22Rv1 (cell line): ENCODE measurements around the gene CAMK2G.

Source experiments
- H3K27ac ChIP-seq: fragments of 450-650 bp; 2 replicates; pipeline ENCODE4 v1.5.1; 2017
- CTCF ChIP-seq: fragments of 450-650 bp; IDR thresholded peaks from 2 replicates; pipeline ENCODE4 v1.5.1; 2017; ENCODE audit warnings: mild to moderate bottlenecking
- ZFX ChIP-seq: fragments of 450-650 bp; IDR thresholded peaks from 2 replicates; pipeline ENCODE4 v1.6.1; 2017; ENCODE audit warnings: antibody characterized with exemption, borderline replicate concordance

The CAMK2G gene

GRCh38 chr10:73854310-73854709 lies 20.0 kb downstream of the CAMK2G start:
- H3K27ac ChIP-seq = no peak overlapping the region
- no peak for TF ChIP-seq CTCF
- no peak for TF ChIP-seq ZFX

GRCh38 chr10:73853196-73853595 lies 21.2 kb downstream of the CAMK2G start:
- TF ChIP-seq ZFX = no peak
- no peak for TF ChIP-seq CTCF
- no peak overlapping the region for H3K27ac ChIP-seq

- H3K27ac ChIP-seq = no peak overlapping the region
- TF ChIP-seq CTCF = no peak
- TF ChIP-seq ZFX = no peak
Observed at GRCh38 chr10:73850863-73851461, 23.4 kb downstream of the CAMK2G start.

- no peak for TF ChIP-seq ZFX
- no peak for TF ChIP-seq CTCF
- H3K27ac ChIP-seq = no peak overlapping the region
Observed at GRCh38 chr10:73850211-73850610, 24.1 kb downstream of the CAMK2G start.

- TF ChIP-seq ZFX (no peak), CTCF (peak; percentile 97)
- H3K27ac ChIP-seq = no peak overlapping the region
Observed at GRCh38 chr10:73848821-73849489, 25.4 kb downstream of the CAMK2G start.

- TF ChIP-seq CTCF = no peak
- no peak for TF ChIP-seq ZFX
- no peak overlapping the region for H3K27ac ChIP-seq
Observed at GRCh38 chr10:73847031-73847430, 27.3 kb downstream of the CAMK2G start.

- no peak overlapping the region for H3K27ac ChIP-seq
- TF ChIP-seq ZFX (no peak), CTCF (no peak)
Observed at GRCh38 chr10:73843261-73843660, 31.1 kb downstream of the CAMK2G start.
